ENCODE results near the gene PBX4. TPM values are rescaled to one million over a fixed set of nuclear protein-coding genes. Genes with fewer than 3 reads are reported as not detected.

The PBX4 gene
- total and polyA plus RNA-seq, 2 of the 8 experiments (the other 6 are each of a cell fraction or from before 2014, with no cell fraction given) = 3.4 to 3.8 TPM

GRCh38 chr19:19653597-19654147 is 35.2 kb upstream of the PBX4 start:
- H4K8ac ChIP-seq (ENCODE audit: extremely low read depth, insufficient read depth, low read length) = no peak overlapping the region; the same call in 1 of the 2 replicates
- 95% methylated on average over 20 of the region's 23 CpGs; no CpG with 5 or more reads in 1 of the 2 experiments for WGBS, 2 experiments (ENCODE audit: extremely low coverage in 1 of 2, insufficient coverage in 1 of 2, insufficient read length in 1 of 2, insufficient replicate concordance in 2 of 2, low coverage in 1 of 2, low lambda C conversion rate in 2 of 2, missing lambda C conversion rate in 1 of 2)

More at GRCh38 chr19:19653597-19654147, 35.2 kb upstream of the PBX4 start:
- Histone ChIP-seq H3K18ac (ENCODE audit: extremely low read depth, low read length) (no peak overlapping the region), H3K14ac (ENCODE audit: insufficient read length) (no peak overlapping the region), H3K27ac (ENCODE audit: low read depth, low read length) (no peak overlapping the region), H3K9ac (replicated peaks in 1 of 4; ENCODE audit: extremely low read depth in 1 of 4, low read depth in 3 of 4, low read length in 3 of 4) (no peak overlapping the region), H3K23ac (ENCODE audit: insufficient read length) (no peak overlapping the region), H2BK120ac (replicated peaks; ENCODE audit: low read depth, low read length) (no peak overlapping the region), H2AFZ (ENCODE audit: low read length) (no peak overlapping the region), H3K36me3 (ENCODE audit: control insufficient read depth in 2 of 4, insufficient read depth in 4 of 4, low read length in 3 of 4) (peaks cover 47 to 93% (median 80%) of the 10 kb centered on the region in 4 experiments), H3K9me3 (ENCODE audit: insufficient read depth in 2 of 2, low read depth in 1 of 2, low read length in 1 of 2) (no peaks in the 10 kb centered on the region), H2BK5ac (ENCODE audit: low read depth, low read length) (no peak overlapping the region), H3K79me1 (ENCODE audit: low read depth, low read length) (peaks cover 2% of the 10 kb centered on the region; the same call in 1 of the 2 replicates), H3K4me2 (ENCODE audit: insufficient read depth in 1 of 2, low read depth in 2 of 2, low read length in 2 of 2) (no peak overlapping the region), H2AK5ac (ENCODE audit: low read depth, low read length) (no peak overlapping the region), H4K5ac (ENCODE audit: insufficient read length, low read depth, low read length) (no peak overlapping the region), H3K4ac (replicated peaks; ENCODE audit: insufficient read length, low read depth, low read length) (no peak overlapping the region), H2BK12ac (ENCODE audit: low read depth, low read length) (no peak overlapping the region), H3K79me2 (ENCODE audit: control insufficient read depth in 1 of 2, insufficient read depth in 2 of 2, low read length in 2 of 2) (no peaks in the 10 kb centered on the region), H4K20me1 (replicated peaks in 1 of 2; ENCODE audit: control insufficient read depth in 1 of 2, insufficient read depth in 2 of 2, low read length in 2 of 2) (peaks cover 4 to 26% of the 10 kb centered on the region in 2 experiments), H3K56ac (replicated peaks; ENCODE audit: insufficient read length, low read depth, low read length) (no peak overlapping the region), H2BK15ac (ENCODE audit: low read length) (no peak overlapping the region), H2BK20ac (ENCODE audit: low read length) (no peak overlapping the region), H4K91ac (replicated peaks; ENCODE audit: insufficient read length, low read length) (no peak overlapping the region), H3K4me3 (ENCODE audit: extremely low read depth in 1 of 4, insufficient read depth in 2 of 4, low read depth in 3 of 4, low read length in 4 of 4) (no peak overlapping the region), H3K23me2 (ENCODE audit: low read depth, low read length) (no peaks in the 10 kb centered on the region), H3K27me3 (replicated peaks in 1 of 4; ENCODE audit: control insufficient read depth in 3 of 4, extremely low read depth in 1 of 4, insufficient read depth in 3 of 4, low read length in 3 of 4) (no peaks in the 10 kb centered on the region), H3K4me1 (replicated peaks in 1 of 4; ENCODE audit: control insufficient read depth in 3 of 4, insufficient read depth in 4 of 4, low read length in 3 of 4) (no peaks in the 10 kb centered on the region)
- DNase-seq (ENCODE audit: low read depth in 1 of 2, low spot score in 2 of 2) = no peak
- POLR2A ChIA-PET (ENCODE audit: partially characterized antibody) = interaction anchor here (1.4 to 3.8 kb wide), 5 partner anchors 8 to 20 kb away, joined by 5 to 20 read pairs (median 6); partner anchors contain the start of genes GMIP and ZNF101
- CTCF ChIA-PET (ENCODE audit: partially characterized antibody) = interaction anchor here (1.0 to 5.7 kb wide), 4 partner anchors 10 to 164 kb away, joined by 3 to 38 read pairs (median 12); partner anchors contain the start of gene GMIP
- FAIRE-seq = no peak
- no peak for TF ChIP-seq TAF1 (IDR thresholded peaks at IDR 0.05; ENCODE audit: low read depth, low read length)
- TF ChIP-seq EP300 (IDR thresholded peaks at IDR 0.05; ENCODE audit: borderline replicate concordance in 1 of 2, low read depth in 2 of 2, low read length in 2 of 2) = no peak
- TF ChIP-seq HDAC6 (IDR thresholded peaks at IDR 0.05; ENCODE audit: low read depth, low read length) = no peak
- TF ChIP-seq ATF2 (IDR thresholded peaks at IDR 0.05; ENCODE audit: low read length) = no peak
- TF ChIP-seq RNF2 (IDR thresholded peaks at IDR 0.05; ENCODE audit: borderline replicate concordance, low read depth, low read length, missing control alignments, poor library complexity, severe bottlenecking) = no peak
- no peak for TF ChIP-seq RFX5 (IDR thresholded peaks at IDR 0.05; ENCODE audit: borderline replicate concordance, low read depth, low read length)
- TF ChIP-seq JUND (IDR thresholded peaks at IDR 0.05; ENCODE audit: low read length) = no peak
- no peak for TF ChIP-seq TBP (IDR thresholded peaks at IDR 0.05; ENCODE audit: low read depth, low read length)
- no peak for TF ChIP-seq GTF2F1 (IDR thresholded peaks at IDR 0.05; ENCODE audit: borderline replicate concordance, low read depth, low read length)
- TF ChIP-seq NRF1 (IDR thresholded peaks at IDR 0.05; ENCODE audit: low read depth, low read length) = no peak
